Ishikawa (cell line): ENCODE measurements around the gene TEKT2.

ENCODE experiments used
- EP300 ChIP-seq: IDR thresholded peaks from 2 replicates; pipeline ENCODE4 v1.6.1; 2012; ENCODE audit warnings: borderline replicate concordance
- TF ChIP-seq, protein P1 (sequence below): IDR thresholded peaks from 2 replicates; pipeline ENCODE4 v1.6.1; 2012
- TF ChIP-seq, protein P2 (sequence below): IDR thresholded peaks from 2 replicates; pipeline ENCODE4 v1.6.1; 2012; ENCODE audit warnings: low read depth, mild to moderate bottlenecking

DNA sequence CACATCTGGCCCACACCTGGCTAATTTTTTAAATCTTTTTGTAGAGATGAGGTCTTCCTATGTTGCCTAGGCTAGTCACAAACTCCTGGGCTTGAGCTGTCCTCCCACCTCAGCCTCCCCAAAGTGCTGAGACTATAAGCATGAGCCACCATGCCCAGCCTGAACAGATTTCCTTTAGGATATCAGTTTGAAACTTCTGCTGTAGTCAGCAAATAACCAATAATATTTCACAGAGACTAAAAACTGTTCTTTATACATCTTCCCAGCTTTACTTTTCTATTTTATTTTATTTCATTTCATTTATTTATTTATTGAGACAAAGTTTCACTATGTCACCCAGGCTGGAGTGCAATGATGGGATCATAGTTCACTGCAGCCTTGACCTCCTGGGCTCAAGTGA is 29.9 kb upstream of the TEKT2 start:
- TF ChIP-seq, protein P1, sequence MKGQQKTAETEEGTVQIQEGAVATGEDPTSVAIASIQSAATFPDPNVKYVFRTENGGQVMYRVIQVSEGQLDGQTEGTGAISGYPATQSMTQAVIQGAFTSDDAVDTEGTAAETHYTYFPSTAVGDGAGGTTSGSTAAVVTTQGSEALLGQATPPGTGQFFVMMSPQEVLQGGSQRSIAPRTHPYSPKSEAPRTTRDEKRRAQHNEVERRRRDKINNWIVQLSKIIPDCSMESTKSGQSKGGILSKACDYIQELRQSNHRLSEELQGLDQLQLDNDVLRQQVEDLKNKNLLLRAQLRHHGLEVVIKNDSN, result no peak
- no peak for TF ChIP-seq EP300
- TF ChIP-seq, protein P2, sequence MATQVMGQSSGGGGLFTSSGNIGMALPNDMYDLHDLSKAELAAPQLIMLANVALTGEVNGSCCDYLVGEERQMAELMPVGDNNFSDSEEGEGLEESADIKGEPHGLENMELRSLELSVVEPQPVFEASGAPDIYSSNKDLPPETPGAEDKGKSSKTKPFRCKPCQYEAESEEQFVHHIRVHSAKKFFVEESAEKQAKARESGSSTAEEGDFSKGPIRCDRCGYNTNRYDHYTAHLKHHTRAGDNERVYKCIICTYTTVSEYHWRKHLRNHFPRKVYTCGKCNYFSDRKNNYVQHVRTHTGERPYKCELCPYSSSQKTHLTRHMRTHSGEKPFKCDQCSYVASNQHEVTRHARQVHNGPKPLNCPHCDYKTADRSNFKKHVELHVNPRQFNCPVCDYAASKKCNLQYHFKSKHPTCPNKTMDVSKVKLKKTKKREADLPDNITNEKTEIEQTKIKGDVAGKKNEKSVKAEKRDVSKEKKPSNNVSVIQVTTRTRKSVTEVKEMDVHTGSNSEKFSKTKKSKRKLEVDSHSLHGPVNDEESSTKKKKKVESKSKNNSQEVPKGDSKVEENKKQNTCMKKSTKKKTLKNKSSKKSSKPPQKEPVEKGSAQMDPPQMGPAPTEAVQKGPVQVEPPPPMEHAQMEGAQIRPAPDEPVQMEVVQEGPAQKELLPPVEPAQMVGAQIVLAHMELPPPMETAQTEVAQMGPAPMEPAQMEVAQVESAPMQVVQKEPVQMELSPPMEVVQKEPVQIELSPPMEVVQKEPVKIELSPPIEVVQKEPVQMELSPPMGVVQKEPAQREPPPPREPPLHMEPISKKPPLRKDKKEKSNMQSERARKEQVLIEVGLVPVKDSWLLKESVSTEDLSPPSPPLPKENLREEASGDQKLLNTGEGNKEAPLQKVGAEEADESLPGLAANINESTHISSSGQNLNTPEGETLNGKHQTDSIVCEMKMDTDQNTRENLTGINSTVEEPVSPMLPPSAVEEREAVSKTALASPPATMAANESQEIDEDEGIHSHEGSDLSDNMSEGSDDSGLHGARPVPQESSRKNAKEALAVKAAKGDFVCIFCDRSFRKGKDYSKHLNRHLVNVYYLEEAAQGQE, result no peak
